Heart left ventricle (tissue), 16 donors: ENCODE measurements around the gene EXPH5. TPM values are rescaled to one million over a fixed set of nuclear protein-coding genes. Genes with fewer than 3 reads are reported as not detected.
"Not testable (repeated sequence)": the region's sequence is repeated elsewhere in the genome, so short reads cannot be mapped to it uniquely, and the experiment has no call there.

Source experiments
- ATAC-seq, 4 donors: fragments of 200-7000 bp; cut with Tn5 transposase; one replicate each; pipeline ENCODE4 v1.9.1; 2020 to 2022; ENCODE audit warnings: moderate library complexity in 4 of 4, mild to moderate bottlenecking in 3 of 4, moderate number of reproducible peaks in 1 of 4
- DNase-seq, 5 donors: peaks; one replicate each; pipeline ENCODE4 v3.0.0-alpha.2; 2020
- H3K27ac ChIP-seq, 12 donors: fragments of 200-600 bp; sonication (generic) in 4 of 12; one replicate each; pipeline versions ENCODE4 v1.5.0 to v1.8.0; 2016 to 2022; ENCODE audit warnings: mild to moderate bottlenecking in 2 of 12
- H3K27me3 ChIP-seq, 9 donors: fragments of 200-600 bp; sonication (generic) in 2 of 9; one replicate each; pipeline versions ENCODE4 v1.5.1 to v1.8.0; 2016 to 2022; ENCODE audit warnings: mild to moderate bottlenecking in 3 of 9
- H3K36me3 ChIP-seq, 9 donors: fragments of 200-600 bp; sonication (generic) in 2 of 9; one replicate each; pipeline versions ENCODE4 v1.5.0 to v1.8.0; 2018 to 2022; ENCODE audit warnings: mild to moderate bottlenecking in 2 of 9
- H3K4me1 ChIP-seq, 12 donors: fragments of 200-600 bp; sonication (generic) in 4 of 12; one replicate each; pipeline versions ENCODE4 v1.5.0 to v1.8.0; 2016 to 2022; ENCODE audit warnings: mild to moderate bottlenecking in 3 of 12
- H3K4me3 ChIP-seq, 12 donors: fragments of 200-600 bp; sonication (generic) in 4 of 12; one replicate each; pipeline versions ENCODE4 v1.5.0 to v1.8.0; 2017 to 2022; ENCODE audit warnings: mild to moderate bottlenecking in 9 of 12, moderate library complexity in 4 of 12
- H3K9me3 ChIP-seq, 12 donors: fragments of 200-600 bp; sonication (generic) in 4 of 12; one replicate each; pipeline versions ENCODE4 v1.5.0 to v1.8.0; 2016 to 2022; ENCODE audit warnings: mild to moderate bottlenecking in 1 of 12
- POLR2A ChIP-seq, 2 donors: fragments of 450-650 bp; IDR thresholded peaks; one replicate each; pipeline ENCODE4 v1.6.1; 2017; ENCODE audit warnings: antibody characterized with exemption in 2 of 2, mild to moderate bottlenecking in 2 of 2, moderate library complexity in 2 of 2
- WGBS, 4 donors: extraction: QIAGEN DNeasy Blood & Tissue Kit in 2 of 4; methylation state at CpG; one replicate each; pipeline versions ENCODE4 v1.1.5 to v1.1.7; 2013 to 2018; 5-methylcytosine and 5-hydroxymethylcytosine counted together
- intact Hi-C, 10 donors: fragments of 100-400 bp; cut with DNase I; formaldehyde crosslinking; loops; one replicate each; pipeline versions ENCODE4 v1.11.1 to v1.14.2; 2022
- polyA plus RNA-seq, 2 donors: library from polyadenylated mRNA; stranded (reverse); fragments of 200-250 nt; gene quantifications; one replicate each; pipeline ENCODE4 v1.2.3, GENCODE V29; 2013
- total RNA-seq, 9 donors: library from RNA; depleted of rRNA in 2 of 9; stranded (reverse); fragments of >200 nt in 2 of 9; fragmentation: NEBNext Ultra II Directional in 3 of 9; extraction: Animal tissue kit (Norgen Biotek cat#: 25700) in 3 of 9; gene quantifications; one replicate each; pipeline versions ENCODE4 v1.1.0 to v1.2.4, GENCODE V29; 2016 to 2023
- TF ChIP-seq, protein P1 (sequence below), 12 donors: fragments of 200-600 bp; sonication (generic) in 4 of 12; IDR thresholded peaks; one replicate each; pipeline versions ENCODE4 v1.5.0 to v1.8.0; 2018 to 2022; ENCODE audit warnings: antibody characterized with exemption in 12 of 12, mild to moderate bottlenecking in 5 of 12
- donor health status: ischemic (EF 13 %, LVEDD 7.1; RV severe dilation, severe dysfunction).
- donor health status: healthy with polysubstance abuse.
- donor health status: DM: no; HTN: yes; CAD: no.
- donor health status: DM: no; HTN: no; CAD: no.
- donor health status: ischemic (EF 25% LVEDD 6.9; RV normal size, moderate dysfunction).
- donor health status: ischemic (EF 25% LVEDD 5.7; RV mildly dilated, moderate dysfunction).
- donor health status: healthy.
- donor health status: DM: yes; HTN: yes; CAD: no.
- donor health status: ischemic (EF 35%, LVEDD 5.7; RV mildly dilated, moderate dysfunction).
- donor health status: nonischemic (EF 11% LVEDD 7.7; RV severe dilation, severe dysfunction).
- donor health status: DM: yes; HTN: yes; CAD: no.
- donor health status: PGD.
- donor health status: ischemic (EF 29% LVEDD 5.4; RV normal size, mild dysfunction).
- donor health status: nonischemic (EF 23%, LVEDD 6.1; RV moderate dilation, normal function).

The EXPH5 gene
- total and polyA plus RNA-seq, 11 donors, result 0.14 to 4.2 (median 1.1) TPM

DNA sequence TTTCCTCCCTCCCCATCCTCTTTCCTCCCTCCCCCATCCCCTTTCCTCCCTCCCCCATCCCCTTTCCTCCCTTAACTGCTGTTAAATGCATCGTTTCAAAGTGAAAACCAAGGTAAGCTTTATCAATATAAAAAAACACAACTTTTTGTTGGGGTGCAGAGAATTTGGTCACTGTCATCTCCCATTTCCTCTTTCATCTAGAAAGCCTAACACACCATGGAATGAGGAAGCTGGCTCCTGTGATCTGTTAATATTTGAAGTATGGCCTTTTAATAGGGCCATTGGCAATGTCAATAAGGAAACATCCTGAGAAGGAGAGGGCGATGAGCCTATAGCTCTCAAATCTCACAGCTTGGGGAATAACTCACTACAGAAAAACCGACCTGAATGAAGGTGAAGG lies 7.0 kb downstream of the EXPH5 start:
- H3K27me3 ChIP-seq, result no peaks in the 10 kb centered on the region
- TF ChIP-seq, protein P1, sequence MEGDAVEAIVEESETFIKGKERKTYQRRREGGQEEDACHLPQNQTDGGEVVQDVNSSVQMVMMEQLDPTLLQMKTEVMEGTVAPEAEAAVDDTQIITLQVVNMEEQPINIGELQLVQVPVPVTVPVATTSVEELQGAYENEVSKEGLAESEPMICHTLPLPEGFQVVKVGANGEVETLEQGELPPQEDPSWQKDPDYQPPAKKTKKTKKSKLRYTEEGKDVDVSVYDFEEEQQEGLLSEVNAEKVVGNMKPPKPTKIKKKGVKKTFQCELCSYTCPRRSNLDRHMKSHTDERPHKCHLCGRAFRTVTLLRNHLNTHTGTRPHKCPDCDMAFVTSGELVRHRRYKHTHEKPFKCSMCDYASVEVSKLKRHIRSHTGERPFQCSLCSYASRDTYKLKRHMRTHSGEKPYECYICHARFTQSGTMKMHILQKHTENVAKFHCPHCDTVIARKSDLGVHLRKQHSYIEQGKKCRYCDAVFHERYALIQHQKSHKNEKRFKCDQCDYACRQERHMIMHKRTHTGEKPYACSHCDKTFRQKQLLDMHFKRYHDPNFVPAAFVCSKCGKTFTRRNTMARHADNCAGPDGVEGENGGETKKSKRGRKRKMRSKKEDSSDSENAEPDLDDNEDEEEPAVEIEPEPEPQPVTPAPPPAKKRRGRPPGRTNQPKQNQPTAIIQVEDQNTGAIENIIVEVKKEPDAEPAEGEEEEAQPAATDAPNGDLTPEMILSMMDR (IDR thresholded peaks at IDR 0.05), result no peak
- no peak for TF ChIP-seq POLR2A (IDR thresholded peaks at IDR 0.05)
- no peak for DNase-seq
- ATAC-seq, result no peak
- intact Hi-C loops, result loop anchor here in 1 of 10 donors (10.0 kb wide), 1 partner anchor 548 kb away; no protein-coding TSS in a partner anchor
- WGBS, 4 donors, result 75 to 79% (median 76%) methylated on average over 3 of the region's 3 CpGs
- H3K4me3 ChIP-seq, result no peak overlapping the region
- H3K27ac ChIP-seq, result no peak overlapping the region
- H3K36me3 ChIP-seq, result no peaks in the 10 kb centered on the region
- H3K9me3 ChIP-seq, result no peaks in the 10 kb centered on the region
- no peaks in the 10 kb centered on the region for H3K4me1 ChIP-seq

GRCh38 chr11:108586185-108586584 lies 7.4 kb downstream of the EXPH5 start:
- not testable (repeated sequence) for ATAC-seq, H3K4me3 ChIP-seq, DNase-seq, H3K9me3 ChIP-seq, H3K36me3 ChIP-seq, H3K4me1 ChIP-seq, H3K27ac ChIP-seq, H3K27me3 ChIP-seq
- WGBS, 4 donors, result 90 to 97% (median 92%) methylated on average over 4 of the region's 4 CpGs
- intact Hi-C loops, result loop anchor here in 1 of 10 donors (10.0 kb wide), 1 partner anchor 549 kb away; no protein-coding TSS in a partner anchor

GRCh38 chr11:108584973-108585372 lies 8.6 kb downstream of the EXPH5 start:
- H3K9me3 ChIP-seq, result no peaks in the 10 kb centered on the region
- intact Hi-C loops, result loop anchor here in 1 of 10 donors (10.0 kb wide), 1 partner anchor 550 kb away; no protein-coding TSS in a partner anchor
- no peak for ATAC-seq
- no peaks in the 10 kb centered on the region for H3K4me1 ChIP-seq
- no peaks in the 10 kb centered on the region for H3K27me3 ChIP-seq
- no peaks in the 10 kb centered on the region for H3K36me3 ChIP-seq
- H3K27ac ChIP-seq, result no peak overlapping the region
- no peak for DNase-seq
- TF ChIP-seq, protein P1 (IDR thresholded peaks at IDR 0.05), result no peak
- no peak for TF ChIP-seq POLR2A (IDR thresholded peaks at IDR 0.05)
- no peak overlapping the region for H3K4me3 ChIP-seq

DNA sequence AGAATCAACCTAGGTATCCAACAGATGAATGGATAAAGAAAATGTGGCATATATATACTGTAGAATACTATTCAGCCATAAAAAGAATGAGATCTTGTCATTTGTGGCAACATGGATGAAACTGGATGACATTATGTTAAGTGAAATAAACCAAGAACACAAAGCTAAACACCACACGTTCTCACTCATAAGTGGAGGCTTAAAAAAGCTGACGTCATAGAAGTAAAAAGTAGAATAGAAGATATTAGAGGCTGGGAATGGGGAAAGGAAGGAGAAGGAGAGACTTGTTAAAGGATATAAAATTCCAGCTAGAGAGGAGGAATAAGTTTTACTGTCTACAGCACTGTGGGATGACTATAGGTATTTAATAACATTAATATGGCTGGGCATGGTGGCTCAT lies 12.9 kb downstream of the EXPH5 start:
- Histone ChIP-seq H3K9me3 (peaks cover 0 to 3% (median 0%) of the 10 kb centered on the region in 12 donors), H3K27me3 (no peaks in the 10 kb centered on the region), H3K4me1 (no peaks in the 10 kb centered on the region), H3K36me3 (no peaks in the 10 kb centered on the region), H3K4me3 (no peak overlapping the region), H3K27ac (no peak overlapping the region)
- DNase-seq, result no peak
- intact Hi-C loops, result loop anchor here in 1 of 10 donors (10.0 kb wide), 1 partner anchor 554 kb away; no protein-coding TSS in a partner anchor
- no peak for ATAC-seq
- 78 to 93% (median 91%) methylated on average over 2 of the region's 2 CpGs for WGBS, 4 donors
- TF ChIP-seq, protein P1 (IDR thresholded peaks at IDR 0.05), result no peak
- no peak for TF ChIP-seq POLR2A (IDR thresholded peaks at IDR 0.05)

DNA sequence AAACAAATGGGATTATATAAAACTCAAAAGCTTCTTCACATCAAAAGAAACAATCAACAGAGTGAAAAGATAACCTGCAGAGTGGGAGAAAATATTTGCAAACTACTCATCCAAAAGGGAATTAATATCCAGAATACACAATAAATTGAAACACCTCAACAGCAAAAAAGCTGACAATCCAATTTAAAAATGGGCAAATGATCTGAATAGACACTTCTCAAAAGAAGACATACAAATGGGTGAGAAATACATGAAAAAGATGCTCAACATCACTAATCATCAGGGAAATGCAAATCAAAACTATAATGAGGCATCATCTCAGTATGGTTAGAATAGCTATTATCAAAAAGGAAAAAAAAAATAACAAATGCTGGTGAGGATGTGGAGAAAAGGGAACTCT lies 13.5 kb downstream of the EXPH5 start:
- Histone ChIP-seq H3K4me3 (no peak overlapping the region), H3K9me3 (peaks cover 0 to 3% (median 0%) of the 10 kb centered on the region in 12 donors), H3K27ac (no peak overlapping the region), H3K4me1 (no peaks in the 10 kb centered on the region), H3K27me3 (no peaks in the 10 kb centered on the region), H3K36me3 (no peaks in the 10 kb centered on the region)
- ATAC-seq, result no peak
- TF ChIP-seq POLR2A (IDR thresholded peaks at IDR 0.05), result no peak
- TF ChIP-seq, protein P1 (IDR thresholded peaks at IDR 0.05), result no peak
- intact Hi-C loops, result loop anchor here in 1 of 10 donors (10.0 kb wide), 1 partner anchor 555 kb away; no protein-coding TSS in a partner anchor
- no peak for DNase-seq
